ENCODE data around the gene TSPAN3. TPM values are rescaled to one million over a fixed set of nuclear protein-coding genes. Genes with fewer than 3 reads are reported as not detected.

TSPAN3 gene
- total RNA-seq, 1 experiment from 2014 or later: 237 TPM

- H3K36me3 ChIP-seq (ENCODE audit: control insufficient read depth, insufficient read depth, low read length): peaks cover 8% of the 10 kb centered on the region
- TF ChIP-seq, protein P1, sequence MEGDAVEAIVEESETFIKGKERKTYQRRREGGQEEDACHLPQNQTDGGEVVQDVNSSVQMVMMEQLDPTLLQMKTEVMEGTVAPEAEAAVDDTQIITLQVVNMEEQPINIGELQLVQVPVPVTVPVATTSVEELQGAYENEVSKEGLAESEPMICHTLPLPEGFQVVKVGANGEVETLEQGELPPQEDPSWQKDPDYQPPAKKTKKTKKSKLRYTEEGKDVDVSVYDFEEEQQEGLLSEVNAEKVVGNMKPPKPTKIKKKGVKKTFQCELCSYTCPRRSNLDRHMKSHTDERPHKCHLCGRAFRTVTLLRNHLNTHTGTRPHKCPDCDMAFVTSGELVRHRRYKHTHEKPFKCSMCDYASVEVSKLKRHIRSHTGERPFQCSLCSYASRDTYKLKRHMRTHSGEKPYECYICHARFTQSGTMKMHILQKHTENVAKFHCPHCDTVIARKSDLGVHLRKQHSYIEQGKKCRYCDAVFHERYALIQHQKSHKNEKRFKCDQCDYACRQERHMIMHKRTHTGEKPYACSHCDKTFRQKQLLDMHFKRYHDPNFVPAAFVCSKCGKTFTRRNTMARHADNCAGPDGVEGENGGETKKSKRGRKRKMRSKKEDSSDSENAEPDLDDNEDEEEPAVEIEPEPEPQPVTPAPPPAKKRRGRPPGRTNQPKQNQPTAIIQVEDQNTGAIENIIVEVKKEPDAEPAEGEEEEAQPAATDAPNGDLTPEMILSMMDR (IDR thresholded peaks at IDR 0.05; ENCODE audit: insufficient read depth in 1 of 2, low read depth in 1 of 2, low read length in 1 of 2, severe bottlenecking in 1 of 2, unreplicated experiment in 1 of 2): no peak
- H3K27ac Mint-ChIP-seq (ENCODE audit: unreplicated experiment): no peak overlapping the region
Observed at GRCh38 chr15:77042955-77043920, 27.7 kb downstream of the TSPAN3 start.

DNA sequence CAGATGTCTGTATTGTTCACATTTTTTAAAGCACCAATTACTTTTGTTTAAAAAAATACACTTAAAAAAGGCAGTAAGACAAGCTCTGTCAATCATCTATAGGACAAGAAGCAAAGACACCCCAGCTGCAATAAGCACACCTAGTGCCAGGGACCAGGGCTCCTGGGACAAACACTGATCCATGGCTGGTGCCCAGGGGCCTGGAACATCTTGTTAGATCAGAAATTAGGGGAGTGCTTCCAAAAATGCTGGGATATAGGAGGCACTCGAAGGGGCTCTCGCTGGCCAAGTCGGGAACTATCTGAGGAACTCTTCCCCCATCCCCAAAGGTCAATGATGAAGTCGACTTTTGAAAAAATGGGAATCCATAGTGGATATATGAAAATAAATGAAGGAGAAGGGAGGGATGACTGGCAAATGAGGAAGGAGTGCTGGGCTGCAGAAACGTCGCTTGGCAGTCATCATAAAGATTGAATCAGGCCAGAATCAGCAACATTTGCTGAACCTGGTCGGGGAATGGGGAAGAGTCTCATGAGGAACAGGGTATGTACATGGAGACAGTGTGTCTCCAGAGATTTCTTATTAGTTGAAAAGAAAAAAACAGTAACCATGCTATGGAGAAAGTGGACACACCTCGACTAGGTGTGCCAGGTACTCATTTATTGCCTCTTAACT lies 28.5 kb downstream of the TSPAN3 start:
- no peaks in the 10 kb centered on the region for H3K9me3 Mint-ChIP-seq (ENCODE audit: unreplicated experiment)
- Histone ChIP-seq H3K9me3 (no peaks in the 10 kb centered on the region), H3K27me3 (replicated peaks; ENCODE audit: control insufficient read depth, insufficient read depth, low read length) (no peaks in the 10 kb centered on the region), H3K4me1 (no peaks in the 10 kb centered on the region), H3K36me3 (ENCODE audit: control insufficient read depth, insufficient read depth, low read length) (peaks cover 8% of the 10 kb centered on the region), H3K4me3 (ENCODE audit: low read depth, low read length) (no peak overlapping the region)
- BruUV-seq (replicated peaks): no TSS peak
- H3K4me1 Mint-ChIP-seq (ENCODE audit: low read depth, unreplicated experiment): peaks cover 6% of the 10 kb centered on the region
- TF ChIP-seq, protein P1 (IDR thresholded peaks at IDR 0.05; ENCODE audit: insufficient read depth in 1 of 2, low read depth in 1 of 2, low read length in 1 of 2, severe bottlenecking in 1 of 2, unreplicated experiment in 1 of 2): no peak
- ChIA-PET POLR2A (no interaction called here), CTCF (interaction anchor here (0.6 kb wide), 1 partner anchor 56 kb away, joined by 3 read pairs; no protein-coding TSS in a partner anchor)
- intact Hi-C loops (cut with micrococcal nuclease; ENCODE audit: unreplicated experiment): no loop called here
- H3K36me3 Mint-ChIP-seq (ENCODE audit: insufficient read depth, unreplicated experiment): peaks cover 67% of the 10 kb centered on the region
- H3K4me3 Mint-ChIP-seq (ENCODE audit: unreplicated experiment): no peak overlapping the region
- H3K27ac Mint-ChIP-seq (ENCODE audit: unreplicated experiment): no peak overlapping the region
- no peaks in the 10 kb centered on the region for H3K27me3 Mint-ChIP-seq (ENCODE audit: insufficient read depth, unreplicated experiment)
- DNase-seq: no peak

More at GRCh38 chr15:77042955-77043920, 27.7 kb downstream of the TSPAN3 start:
- no peaks in the 10 kb centered on the region for H3K4me1 ChIP-seq
- no peak for DNase-seq
- no peaks in the 10 kb centered on the region for H3K27me3 ChIP-seq (replicated peaks; ENCODE audit: control insufficient read depth, insufficient read depth, low read length)
- POLR2A ChIA-PET: no interaction called here
- Mint-ChIP-seq H3K36me3 (ENCODE audit: insufficient read depth, unreplicated experiment) (peaks cover 59% of the 10 kb centered on the region), H3K4me1 (ENCODE audit: low read depth, unreplicated experiment) (peaks cover 6% of the 10 kb centered on the region), H3K27me3 (ENCODE audit: insufficient read depth, unreplicated experiment) (no peaks in the 10 kb centered on the region), H3K9me3 (ENCODE audit: unreplicated experiment) (no peaks in the 10 kb centered on the region), H3K4me3 (ENCODE audit: unreplicated experiment) (no peak overlapping the region)
- no peaks in the 10 kb centered on the region for H3K9me3 ChIP-seq
- BruUV-seq (replicated peaks): no TSS peak
- intact Hi-C loops (cut with micrococcal nuclease; ENCODE audit: unreplicated experiment): no loop called here
- CTCF ChIA-PET: no interaction called here
- H3K4me3 ChIP-seq (ENCODE audit: low read depth, low read length): no peak overlapping the region

DNA sequence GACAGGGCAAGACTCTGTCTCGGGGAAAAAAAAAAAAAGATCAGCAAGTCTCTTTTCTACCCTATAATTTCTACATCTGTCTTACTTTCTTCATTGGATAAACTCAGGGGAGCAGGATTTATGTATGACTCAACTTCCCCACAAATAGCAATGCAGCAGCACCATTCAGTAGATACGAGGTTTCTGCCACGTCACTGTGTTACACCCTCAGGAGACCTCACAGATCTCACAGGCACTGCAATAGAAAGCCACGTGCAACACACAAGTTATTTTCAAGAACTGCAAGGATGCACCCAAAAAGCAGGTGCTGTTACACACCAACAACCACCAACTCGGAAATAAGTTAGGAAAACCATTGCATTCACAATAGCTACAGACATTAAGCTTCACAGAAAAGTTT lies 30.2 kb downstream of the TSPAN3 start:
- no peaks in the 10 kb centered on the region for H3K27me3 Mint-ChIP-seq (ENCODE audit: insufficient read depth, unreplicated experiment)
- Histone ChIP-seq H3K9me3 (no peaks in the 10 kb centered on the region), H3K4me3 (ENCODE audit: low read depth, low read length) (no peak overlapping the region), H3K4me1 (no peaks in the 10 kb centered on the region), H3K36me3 (ENCODE audit: control insufficient read depth, insufficient read depth, low read length) (peaks cover 6% of the 10 kb centered on the region), H3K27me3 (replicated peaks; ENCODE audit: control insufficient read depth, insufficient read depth, low read length) (no peaks in the 10 kb centered on the region)
- ChIA-PET CTCF (no interaction called here), POLR2A (no interaction called here)
- intact Hi-C loops (cut with micrococcal nuclease; ENCODE audit: unreplicated experiment): no loop called here
- TF ChIP-seq, protein P1 (IDR thresholded peaks at IDR 0.05; ENCODE audit: insufficient read depth in 1 of 2, low read depth in 1 of 2, low read length in 1 of 2, severe bottlenecking in 1 of 2, unreplicated experiment in 1 of 2): no peak
- H3K27ac Mint-ChIP-seq (ENCODE audit: unreplicated experiment): peak overlapping the region; percentile 87
- peaks cover 5% of the 10 kb centered on the region for H3K4me1 Mint-ChIP-seq (ENCODE audit: low read depth, unreplicated experiment)
- peak overlapping the region; percentile 50 for H3K4me3 Mint-ChIP-seq (ENCODE audit: unreplicated experiment)
- H3K9me3 Mint-ChIP-seq (ENCODE audit: unreplicated experiment): no peaks in the 10 kb centered on the region
- peaks cover 75% of the 10 kb centered on the region for H3K36me3 Mint-ChIP-seq (ENCODE audit: insufficient read depth, unreplicated experiment)
- no peak for DNase-seq
- no TSS peak for BruUV-seq (replicated peaks)

Measured in Caco-2 (cell line).